HFFc6 (cell line): ENCODE measurements around the gene CELSR1. TPM values are rescaled to one million over a fixed set of nuclear protein-coding genes. Genes with fewer than 3 reads are reported as not detected.

Experiments used
- DNase-seq: peaks from one replicate; pipeline ENCODE4 v3.0.0-alpha.2; 2018
- H3K27ac Mint-ChIP-seq: 2 replicates; pipeline ENCODE4 v1.8.0; 2020; ENCODE audit warnings: mild to moderate bottlenecking, mixed read lengths
- H3K27me3 Mint-ChIP-seq: 2 replicates; pipeline ENCODE4 v1.8.0; 2021; ENCODE audit warnings: mild to moderate bottlenecking, moderate library complexity, mixed read lengths; ENCODE audit not compliant: insufficient read depth
- H3K36me3 Mint-ChIP-seq: 2 replicates; pipeline ENCODE4 v1.8.0; 2021; ENCODE audit warnings: low read depth, mixed read lengths
- H3K4me1 Mint-ChIP-seq: 2 replicates; pipeline ENCODE4 v1.8.0; 2020; ENCODE audit warnings: low read depth, mixed read lengths
- H3K4me3 Mint-ChIP-seq: 2 replicates; pipeline ENCODE4 v1.8.0; 2020; ENCODE audit warnings: mild to moderate bottlenecking, moderate library complexity, mixed read lengths
- H3K9me3 Mint-ChIP-seq: 2 replicates; pipeline ENCODE4 v1.8.0; 2020; ENCODE audit warnings: mild to moderate bottlenecking, mixed read lengths
- CTCF ChIP-seq: fragments of 200-600 bp; sonication (generic); IDR thresholded peaks from 2 replicates; pipeline ENCODE4 v1.5.0; 2021; ENCODE audit warnings: antibody characterized with exemption, mild to moderate bottlenecking
- total RNA-seq, 6 experiments: library from RNA; stranded (reverse); fragmentation: NEBNext Ultra II Directional; extraction: Animal tissue kit (Norgen Biotek cat#: 25700); gene quantifications; 2 replicates in 1 of 6; 3 replicates in 5 of 6; pipeline ENCODE4 v1.2.3, GENCODE V29; 2021

CELSR1 gene
- total RNA-seq, 6 experiments from 2014 or later: 4.7 to 8.2 (median 6.5) TPM

GRCh38 chr22:46417769-46418168 is 119.7 kb downstream of the CELSR1 start:
- H3K27me3 Mint-ChIP-seq: peaks cover 8% of the 10 kb centered on the region
- no peak for TF ChIP-seq CTCF

GRCh38 chr22:46416891-46417580 is 120.4 kb downstream of the CELSR1 start:
- H3K4me3 Mint-ChIP-seq: no peak overlapping the region
- H3K36me3 Mint-ChIP-seq: no peaks in the 10 kb centered on the region
- DNase-seq: no peak
- no peak overlapping the region for H3K27ac Mint-ChIP-seq
- H3K27me3 Mint-ChIP-seq: peaks cover 14% of the 10 kb centered on the region
- H3K9me3 Mint-ChIP-seq: no peaks in the 10 kb centered on the region
- no peak for TF ChIP-seq CTCF
- H3K4me1 Mint-ChIP-seq: no peaks in the 10 kb centered on the region

More at GRCh38 chr22:46417769-46418168, 119.7 kb downstream of the CELSR1 start:
- Mint-ChIP-seq H3K36me3 (no peaks in the 10 kb centered on the region), H3K4me1 (no peaks in the 10 kb centered on the region), H3K4me3 (no peak overlapping the region), H3K9me3 (no peaks in the 10 kb centered on the region), H3K27ac (no peak overlapping the region)
- DNase-seq: no peak

GRCh38 chr22:46416520-46416871 is 120.9 kb downstream of the CELSR1 start:
- TF ChIP-seq CTCF: no peak
- H3K27ac Mint-ChIP-seq: no peak overlapping the region
- peaks cover 14% of the 10 kb centered on the region for H3K27me3 Mint-ChIP-seq
- H3K9me3 Mint-ChIP-seq: no peaks in the 10 kb centered on the region
- H3K4me1 Mint-ChIP-seq: no peaks in the 10 kb centered on the region
- no peak for DNase-seq
- H3K4me3 Mint-ChIP-seq: no peak overlapping the region
- H3K36me3 Mint-ChIP-seq: no peaks in the 10 kb centered on the region

- H3K36me3 Mint-ChIP-seq: no peaks in the 10 kb centered on the region
- peaks cover 14% of the 10 kb centered on the region for H3K27me3 Mint-ChIP-seq
- TF ChIP-seq CTCF: no peak
- H3K27ac Mint-ChIP-seq: no peak overlapping the region
- no peaks in the 10 kb centered on the region for H3K9me3 Mint-ChIP-seq
- DNase-seq: no peak
- H3K4me3 Mint-ChIP-seq: no peak overlapping the region
- H3K4me1 Mint-ChIP-seq: no peaks in the 10 kb centered on the region
These were observed 121.5 kb downstream of the CELSR1 start for GRCh38 chr22:46415776-46416519.

- Mint-ChIP-seq H3K4me3 (no peak overlapping the region), H3K9me3 (no peaks in the 10 kb centered on the region), H3K27ac (no peak overlapping the region), H3K36me3 (no peaks in the 10 kb centered on the region), H3K27me3 (peaks cover 14% of the 10 kb centered on the region), H3K4me1 (no peaks in the 10 kb centered on the region)
- DNase-seq: no peak
- no peak for TF ChIP-seq CTCF
These were observed 122.7 kb downstream of the CELSR1 start for GRCh38 chr22:46414704-46415103.
